Limb (tissue), 2 donors: Measurements from ENCODE around the gene CBLIF.
"Not testable (repeated sequence)": the region's sequence is repeated elsewhere in the genome, so short reads cannot be mapped to it uniquely, and the experiment has no call there.

Experiments
- DNase-seq, 2 donors: peaks; one replicate each; pipeline ENCODE4 v3.0.0-alpha.2; 2016; ENCODE audit errors: extremely low spot score in 2 of 2

Gene CBLIF

GRCh38 chr11:59848439-59848838 lies 3.1 kb upstream of the CBLIF start:
- DNase-seq, result not testable (repeated sequence)

DNA sequence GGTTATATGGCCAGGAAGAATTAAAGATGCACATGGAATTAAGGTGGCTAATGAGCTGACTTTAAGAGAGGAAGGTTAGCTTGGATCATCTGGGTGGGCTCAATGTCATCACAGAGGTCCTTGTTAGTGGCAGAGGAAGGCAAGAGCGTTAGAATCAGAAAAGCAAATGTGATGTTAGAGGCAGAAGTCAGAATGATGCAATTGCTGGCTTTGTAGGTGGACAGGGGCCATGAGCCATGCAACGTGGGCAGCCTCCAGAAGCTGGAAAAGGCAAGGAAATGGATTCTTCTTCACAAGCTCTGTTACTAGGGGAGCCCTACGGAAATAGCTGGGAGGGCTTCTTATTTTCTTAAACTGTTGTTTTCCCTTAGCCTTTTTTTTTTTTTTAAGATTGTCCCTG lies 2.3 kb upstream of the CBLIF start:
- DNase-seq, result no peak

- DNase-seq, result no peak
Measured at GRCh38 chr11:59846556-59846955, 1.3 kb upstream of the CBLIF start.

DNA sequence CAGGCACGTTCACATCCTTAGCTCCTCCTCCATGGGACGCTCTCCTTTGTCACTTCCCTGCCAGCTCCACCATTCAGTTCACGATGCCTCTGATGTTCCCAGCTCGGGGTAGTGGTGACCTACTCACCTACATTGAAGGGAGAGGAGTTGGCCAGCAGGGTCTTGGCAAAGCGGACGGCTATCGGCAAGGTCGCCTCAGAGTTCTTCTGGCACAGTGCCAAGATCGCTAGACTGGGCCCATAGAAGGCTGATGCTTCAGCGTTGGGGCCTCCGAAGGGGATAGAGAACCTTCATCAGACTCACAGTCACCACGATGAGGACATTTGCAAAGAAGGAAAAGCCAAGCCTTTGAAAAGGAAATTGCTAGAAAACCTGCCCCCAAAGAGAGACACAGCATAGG lies 3.0 kb downstream of the CBLIF start:
- DNase-seq, result no peak

- no peak for DNase-seq
Measured at GRCh38 chr11:59841514-59841913, 3.8 kb downstream of the CBLIF start.

DNA sequence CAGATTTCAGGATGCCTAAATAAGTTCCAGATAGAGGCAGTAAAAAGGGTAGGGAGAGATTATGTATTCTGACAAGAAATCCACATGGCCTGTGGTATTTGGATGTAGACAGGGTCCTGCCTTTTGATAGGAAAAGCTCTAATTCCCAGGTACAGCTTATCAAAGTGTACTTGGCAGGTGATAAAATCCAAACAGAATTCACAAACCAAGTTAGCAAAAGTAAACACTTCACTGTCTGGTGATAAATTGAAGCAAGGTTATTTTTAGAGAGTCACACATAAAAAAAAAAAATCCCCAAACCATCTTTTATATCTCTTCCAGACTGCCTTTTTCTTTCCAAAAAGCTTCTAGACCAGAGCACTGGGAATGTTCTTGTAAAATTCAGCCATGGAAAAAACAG lies 5.7 kb downstream of the CBLIF start:
- DNase-seq, result no peak

- DNase-seq, result no peak
Measured at GRCh38 chr11:59833602-59834001, 11.7 kb downstream of the CBLIF start.

DNA sequence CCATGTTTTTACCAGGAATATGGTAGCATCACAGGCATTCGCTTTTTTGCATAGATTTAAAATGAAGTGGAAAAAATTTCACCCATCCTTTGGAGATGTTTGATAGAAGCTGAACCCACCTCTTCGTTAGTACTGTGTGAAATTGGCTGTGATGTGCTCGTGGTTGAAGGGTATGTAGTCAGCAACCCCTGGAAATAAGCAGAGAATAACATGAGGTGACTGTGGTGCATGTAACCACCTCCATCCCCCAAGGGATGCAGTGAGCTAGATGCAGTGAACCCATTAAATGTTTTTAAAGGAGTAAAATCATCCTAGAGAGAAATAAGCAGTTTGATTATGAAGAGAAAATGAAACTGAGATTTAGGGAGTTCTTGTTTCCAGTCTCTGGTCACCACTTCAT lies 15.9 kb downstream of the CBLIF start:
- DNase-seq, result no peak

DNA sequence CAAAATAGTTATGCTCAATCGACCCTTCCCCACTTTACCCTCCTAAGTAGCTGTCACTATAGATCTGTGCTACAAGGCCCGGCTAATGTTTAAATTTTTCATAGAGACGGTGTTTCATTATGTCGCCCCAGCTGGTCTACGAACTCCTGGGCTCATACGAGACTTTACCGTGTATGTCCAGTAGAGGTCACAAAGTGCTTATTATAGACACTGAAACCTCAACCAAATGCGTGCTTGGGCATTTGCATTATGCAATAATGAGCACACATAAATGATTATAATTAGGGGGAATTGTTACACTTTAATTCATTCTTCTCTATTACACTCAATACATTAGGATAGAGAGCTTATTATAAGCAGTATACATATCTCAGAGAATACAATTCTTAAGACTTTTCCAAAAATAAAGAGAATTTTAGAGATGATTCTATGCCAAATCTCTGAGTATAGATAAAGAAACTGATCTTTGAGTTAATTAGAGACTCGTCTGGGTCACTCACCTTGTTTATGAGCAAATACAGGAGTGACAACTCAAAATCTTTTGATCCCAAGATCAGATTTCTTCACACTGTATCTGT lies 22.2 kb downstream of the CBLIF start:
- DNase-seq, result peak in 1 of 2 donors; percentile 30

DNA sequence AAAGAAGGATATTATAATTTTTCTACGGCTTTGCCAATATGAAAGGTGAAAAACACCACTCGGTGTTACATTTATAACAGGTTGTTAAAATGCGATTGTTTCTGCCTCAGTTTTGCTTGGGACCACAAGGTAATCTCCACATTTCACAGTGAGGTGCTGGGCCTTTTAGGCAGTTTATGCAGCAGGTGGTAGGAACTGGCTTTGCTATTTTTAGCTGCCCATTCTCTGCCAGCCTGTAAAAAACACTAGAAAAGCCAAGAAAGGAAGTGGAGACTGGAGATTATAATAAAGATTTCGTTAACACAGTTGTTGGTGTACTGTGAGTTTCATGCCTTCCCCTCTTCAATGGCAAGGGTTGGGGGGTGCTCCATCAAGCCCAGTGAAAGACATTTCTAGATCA lies 26.7 kb downstream of the CBLIF start:
- DNase-seq, result no peak

- not testable (repeated sequence) for DNase-seq
Measured at GRCh38 chr11:59816434-59816833, 28.9 kb downstream of the CBLIF start.

GRCh38 chr11:59815754-59816153 lies 29.5 kb downstream of the CBLIF start:
- no peak for DNase-seq

- DNase-seq, result no peak
Measured at GRCh38 chr11:59814021-59814420, 31.3 kb downstream of the CBLIF start.

GRCh38 chr11:59813364-59813763 lies 31.9 kb downstream of the CBLIF start:
- no peak for DNase-seq

GRCh38 chr11:59812220-59812619 lies 33.1 kb downstream of the CBLIF start:
- no peak for DNase-seq

DNA sequence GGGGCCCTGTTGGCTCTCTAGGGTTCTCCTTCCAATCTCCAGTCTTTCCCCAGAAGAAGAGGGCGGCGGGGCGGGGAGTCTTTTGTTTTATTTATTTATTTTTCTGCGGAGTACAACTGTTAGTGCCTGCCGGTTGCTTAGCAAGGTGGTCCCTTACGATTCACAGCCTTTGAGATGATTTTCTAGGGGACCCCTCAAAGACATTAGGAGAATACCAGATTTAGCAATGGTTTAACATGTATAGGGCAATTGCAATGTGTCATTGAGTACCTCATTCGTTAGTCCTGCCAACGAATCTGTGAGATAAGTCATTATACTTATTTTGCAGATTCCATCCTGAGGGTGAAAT lies 34.4 kb downstream of the CBLIF start:
- DNase-seq, result peak in 1 of 2 donors; percentile 84

- peak; percentile 3 to 92 for DNase-seq
Measured at GRCh38 chr11:59810189-59810910, 34.9 kb downstream of the CBLIF start, which contains the start of gene MRPL16. Gene MRPL16 (minus strand): TSS chr11:59810778. CDS start chr11:59810658, 120 bp downstream.

DNA sequence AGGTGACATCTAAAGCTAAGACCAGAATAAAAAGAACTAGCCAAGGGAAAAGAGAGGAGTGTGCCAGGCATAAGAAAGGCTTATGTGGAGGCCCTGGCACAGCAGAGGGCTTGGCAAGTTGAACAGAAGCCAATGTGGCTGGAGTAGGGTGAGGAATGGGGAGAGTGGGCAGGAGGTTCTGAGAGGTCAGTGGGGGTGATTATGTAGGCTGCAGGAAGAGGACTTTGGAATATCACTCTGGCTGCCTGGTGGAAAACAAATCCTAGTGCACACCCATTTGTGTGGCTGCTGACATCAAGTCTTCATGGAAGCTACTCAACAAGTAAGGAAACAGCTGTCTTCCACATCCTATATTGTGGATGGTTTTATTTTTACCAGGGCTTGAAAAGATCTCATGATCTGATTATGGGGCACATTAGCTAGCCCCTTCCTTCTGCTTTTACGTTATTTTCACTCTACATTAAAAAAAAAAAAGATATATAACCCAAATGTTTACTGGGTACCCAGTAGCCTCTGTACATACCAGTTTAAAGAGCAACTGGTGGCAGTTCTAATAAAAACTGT lies 38.2 kb downstream of the CBLIF start:
- no peak for DNase-seq

- DNase-seq, result no peak
Measured at GRCh38 chr11:59804061-59804460, 41.2 kb downstream of the CBLIF start.

DNA sequence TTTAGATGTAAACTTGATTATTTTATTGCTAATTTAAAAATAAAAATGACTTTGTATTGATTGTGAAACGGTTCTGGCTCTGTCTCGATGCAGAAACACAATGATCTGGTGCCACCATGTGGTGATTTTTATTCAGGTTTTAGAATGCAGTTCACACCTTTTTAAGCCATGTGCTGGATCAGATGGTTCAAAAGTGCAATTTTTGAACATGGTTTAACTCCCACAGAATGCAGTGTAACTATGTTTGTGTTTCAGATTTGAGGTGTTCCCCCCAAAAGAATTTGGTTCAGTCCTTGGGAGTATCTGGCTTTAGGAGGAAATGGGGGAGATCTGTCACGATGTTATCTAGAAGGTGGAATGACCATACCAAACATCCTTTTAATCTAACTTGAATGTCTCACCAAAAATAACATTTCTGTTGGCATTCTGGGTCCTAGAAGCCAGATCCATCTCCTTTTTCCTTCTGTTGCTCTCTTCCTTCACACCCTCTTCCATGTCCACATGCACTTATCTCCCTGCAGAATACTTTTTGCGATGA lies 42.6 kb downstream of the CBLIF start:
- DNase-seq, result peak in 1 of 2 donors; percentile 34

- DNase-seq, result no peak
Measured at GRCh38 chr11:59801981-59802638, 43.2 kb downstream of the CBLIF start.

GRCh38 chr11:59801160-59801706 lies 44.1 kb downstream of the CBLIF start:
- DNase-seq, result no peak
